HG03432 (cell line): Measurements from ENCODE around the gene ERN2.

Experiments used
- ATAC-seq: cut with Tn5 transposase; IDR thresholded peaks from one replicate; pipeline ENCODE4 v1.9.1; 2021; ENCODE audit warnings: mild to moderate bottlenecking, moderate library complexity; ENCODE audit not compliant: unreplicated experiment

ERN2 gene

DNA sequence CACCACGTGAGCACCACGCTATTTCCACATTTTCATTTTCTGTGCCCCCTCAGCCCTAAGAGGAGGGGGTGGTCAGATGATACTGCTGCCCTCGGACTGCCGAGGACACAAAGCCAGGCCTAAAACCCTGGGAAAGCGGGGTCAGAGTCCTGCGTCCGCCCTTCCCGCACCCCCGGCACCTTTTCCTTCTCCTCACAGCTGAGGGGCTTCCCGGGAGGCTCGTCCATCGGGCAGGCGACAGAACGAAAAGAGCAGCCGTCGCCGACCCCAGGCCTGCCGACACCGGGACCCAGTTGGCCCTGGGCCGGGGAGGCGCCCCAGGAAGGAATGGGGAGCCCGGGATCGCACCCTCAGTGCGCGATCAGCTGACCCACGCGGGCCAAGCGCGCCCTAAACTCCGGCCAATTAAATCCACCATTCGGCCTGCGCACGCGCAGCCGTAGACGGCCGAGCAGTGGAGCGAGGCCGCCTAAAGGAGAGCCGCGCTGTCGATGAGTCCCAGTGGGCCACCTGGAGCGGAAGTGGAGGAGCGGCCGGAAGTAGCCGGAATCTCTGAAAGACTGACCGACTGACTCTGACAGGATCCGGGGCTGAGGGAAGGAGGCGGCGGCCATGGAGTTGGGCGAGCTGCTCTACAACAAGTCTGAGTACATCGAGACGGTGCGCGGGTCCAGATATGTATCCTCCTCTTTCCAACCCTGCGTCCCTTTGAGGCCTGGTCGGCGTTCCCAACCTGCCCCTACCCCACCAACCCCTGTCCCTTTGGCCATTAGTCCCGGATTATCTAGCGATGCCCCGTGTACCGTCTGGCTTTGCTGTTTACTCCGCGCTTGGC lies 71.9 kb downstream of the ERN2 start, which contains the start of the genes DCTN5 and PALB2:
TSS of gene DCTN5 (plus strand) at position 536 of the 835 bp plus-strand sequence. CDS start at position 613, 77 bp downstream.
TSS of gene PALB2 (minus strand) at position 380 of the 835 bp plus-strand sequence. CDS start at position 227, 153 bp downstream.
- ATAC-seq: peak; percentile 95

DNA sequence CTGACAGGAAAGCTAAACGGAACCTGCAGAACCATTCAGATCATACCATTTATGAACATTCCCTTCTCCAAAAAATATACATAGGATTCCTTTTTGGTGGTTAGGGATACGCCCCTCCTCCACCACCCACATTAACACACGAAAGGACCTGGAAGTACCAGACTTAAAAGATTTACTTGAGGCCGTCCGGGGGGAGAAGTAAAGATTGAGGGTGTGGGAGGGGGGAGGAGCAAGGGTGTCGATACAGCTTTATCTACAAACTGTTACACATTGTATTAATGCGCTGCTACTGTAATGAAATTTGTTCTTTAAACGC lies 72.4 kb downstream of the ERN2 start:
- no peak for ATAC-seq
